Astrocyte (in vitro differentiated cells and primary cell): ENCODE results near the gene PKP3. TPM values are rescaled to one million over a fixed set of nuclear protein-coding genes. Genes with fewer than 3 reads are reported as not detected.

ENCODE experiments used
- DNase-seq: peaks from one replicate; pipeline ENCODE4 v3.0.0-alpha.2; 2010; ENCODE audit warnings: low read depth
- FAIRE-seq: peaks from 2 replicates; lab custom pipeline; 2011; peaks lifted over from hg19 to GRCh38; lab: Jason Lieb, UNC
- H2AFZ ChIP-seq: 2 replicates; pipeline ENCODE4 v1.6.0; 2012; ENCODE audit warnings: low read depth, low read length, inconsistent platforms
- H3K27ac ChIP-seq: 2 replicates; pipeline ENCODE4 v1.5.1; 2011; ENCODE audit warnings: low read depth, low read length, inconsistent platforms
- H3K27me3 ChIP-seq: 2 replicates; pipeline ENCODE4 v1.6.0; 2011; ENCODE audit warnings: low read length, inconsistent platforms; ENCODE audit not compliant: insufficient read depth
- H3K36me3 ChIP-seq: 2 replicates; pipeline ENCODE4 v1.5.1; 2011; ENCODE audit warnings: low read length, inconsistent platforms; ENCODE audit not compliant: insufficient read depth
- H3K4me1 ChIP-seq: 2 replicates; pipeline ENCODE4 v1.5.1; 2011; ENCODE audit warnings: low read length, inconsistent platforms; ENCODE audit not compliant: insufficient read depth
- H3K4me2 ChIP-seq: 2 replicates; pipeline ENCODE4 v1.6.0; 2012; ENCODE audit warnings: low read length, inconsistent platforms
- H3K4me3 ChIP-seq: 2 replicates; pipeline ENCODE4 v1.5.1; 2011; ENCODE audit warnings: low read depth, mild to moderate bottlenecking, low read length, inconsistent platforms; ENCODE audit not compliant: insufficient read depth
- H3K79me2 ChIP-seq: 2 replicates; pipeline ENCODE4 v1.6.0; 2012; ENCODE audit warnings: mild to moderate bottlenecking, low read length, inconsistent platforms; ENCODE audit not compliant: insufficient read depth
- H3K9ac ChIP-seq: 2 replicates; pipeline ENCODE4 v1.6.0; 2012; ENCODE audit warnings: mild to moderate bottlenecking, low read length, inconsistent platforms
- H3K9me3 ChIP-seq: 2 replicates; pipeline ENCODE4 v1.5.1; 2012; ENCODE audit warnings: low read depth, mild to moderate bottlenecking, low read length, inconsistent platforms; ENCODE audit not compliant: insufficient read depth
- H4K20me1 ChIP-seq: 2 replicates; pipeline ENCODE4 v1.6.0; 2012; ENCODE audit warnings: low read length, inconsistent platforms; ENCODE audit not compliant: insufficient read depth
- H3K27ac Mint-ChIP-seq: one replicate; pipeline ENCODE4 v1.8.0; 2021; ENCODE audit warnings: mild to moderate bottlenecking, mixed read lengths; ENCODE audit not compliant: unreplicated experiment
- H3K27me3 Mint-ChIP-seq: one replicate; pipeline ENCODE4 v1.8.0; 2021; ENCODE audit warnings: low read depth, mixed read lengths; ENCODE audit not compliant: unreplicated experiment
- H3K36me3 Mint-ChIP-seq: one replicate; pipeline ENCODE4 v1.8.0; 2021; ENCODE audit warnings: low read depth, mixed read lengths; ENCODE audit not compliant: unreplicated experiment
- H3K4me1 Mint-ChIP-seq: one replicate; pipeline ENCODE4 v1.8.0; 2021; ENCODE audit warnings: low read depth, mixed read lengths; ENCODE audit not compliant: unreplicated experiment
- H3K4me3 Mint-ChIP-seq: one replicate; pipeline ENCODE4 v1.8.0; 2021; ENCODE audit warnings: mild to moderate bottlenecking, moderate library complexity, mixed read lengths; ENCODE audit not compliant: unreplicated experiment
- H3K9me3 Mint-ChIP-seq: one replicate; pipeline ENCODE4 v1.8.0; 2021; ENCODE audit warnings: mild to moderate bottlenecking, mixed read lengths; ENCODE audit not compliant: unreplicated experiment
- EZH2 ChIP-seq: IDR thresholded peaks from 2 replicates; pipeline ENCODE4 v1.6.1; 2012; ENCODE audit warnings: mild to moderate bottlenecking, low read length, inconsistent platforms; ENCODE audit not compliant: insufficient read depth
- total RNA-seq: library from RNA; stranded (reverse); gene quantifications from 2 replicates; pipeline ENCODE4 v1.2.1, GENCODE V29; 2021
- TF ChIP-seq, protein P1 (sequence below): IDR thresholded peaks from 2 replicates; pipeline ENCODE4 v1.5.1; 2011; ENCODE audit warnings: low read depth, mild to moderate bottlenecking, inconsistent platforms, low read length, moderate library complexity; ENCODE audit not compliant: insufficient read depth

PKP3 gene
- total RNA-seq, 1 donor from 2014 or later, result 2.1 TPM

DNA sequence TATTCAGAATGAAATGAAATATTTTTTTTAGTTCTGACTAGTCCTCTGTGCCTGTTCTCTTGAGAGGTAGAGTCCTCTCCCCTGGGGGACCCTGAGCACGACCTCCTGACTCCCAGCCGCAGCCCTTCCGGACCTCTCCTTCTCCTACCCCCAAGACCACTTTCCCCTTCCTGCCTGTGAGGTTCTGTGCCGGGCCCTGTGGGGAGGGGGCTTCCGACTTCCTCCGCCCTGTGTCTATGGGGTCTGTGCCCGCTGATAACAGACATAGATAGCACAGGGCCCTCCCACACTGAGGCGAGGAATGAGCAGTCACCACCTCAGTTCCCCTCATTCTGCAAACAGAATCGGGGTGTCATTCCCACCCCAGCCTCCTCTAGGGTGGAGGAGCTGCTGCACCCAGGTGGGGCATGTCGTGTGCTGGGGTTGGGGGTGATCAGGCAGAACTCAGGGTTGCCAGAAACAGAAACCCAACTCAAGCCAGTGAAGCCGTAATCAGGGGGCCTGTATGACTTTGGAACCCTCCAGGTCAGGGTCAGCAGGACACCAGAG is 11.9 kb upstream of the PKP3 start:
- H3K4me2 ChIP-seq, result no peak overlapping the region
- H3K27me3 ChIP-seq, result no peaks in the 10 kb centered on the region
- DNase-seq, result no peak
- Mint-ChIP-seq H3K36me3 (peaks cover 23% of the 10 kb centered on the region), H3K9me3 (peaks cover 7% of the 10 kb centered on the region), H3K27ac (no peak overlapping the region), H3K4me1 (no peaks in the 10 kb centered on the region), H3K4me3 (no peak overlapping the region), H3K27me3 (peaks cover 8% of the 10 kb centered on the region)
- H3K79me2 ChIP-seq, result no peaks in the 10 kb centered on the region
- no peak overlapping the region for H3K4me3 ChIP-seq
- H3K27ac ChIP-seq, result no peak overlapping the region
- TF ChIP-seq EZH2, result no peak
- TF ChIP-seq, protein P1, sequence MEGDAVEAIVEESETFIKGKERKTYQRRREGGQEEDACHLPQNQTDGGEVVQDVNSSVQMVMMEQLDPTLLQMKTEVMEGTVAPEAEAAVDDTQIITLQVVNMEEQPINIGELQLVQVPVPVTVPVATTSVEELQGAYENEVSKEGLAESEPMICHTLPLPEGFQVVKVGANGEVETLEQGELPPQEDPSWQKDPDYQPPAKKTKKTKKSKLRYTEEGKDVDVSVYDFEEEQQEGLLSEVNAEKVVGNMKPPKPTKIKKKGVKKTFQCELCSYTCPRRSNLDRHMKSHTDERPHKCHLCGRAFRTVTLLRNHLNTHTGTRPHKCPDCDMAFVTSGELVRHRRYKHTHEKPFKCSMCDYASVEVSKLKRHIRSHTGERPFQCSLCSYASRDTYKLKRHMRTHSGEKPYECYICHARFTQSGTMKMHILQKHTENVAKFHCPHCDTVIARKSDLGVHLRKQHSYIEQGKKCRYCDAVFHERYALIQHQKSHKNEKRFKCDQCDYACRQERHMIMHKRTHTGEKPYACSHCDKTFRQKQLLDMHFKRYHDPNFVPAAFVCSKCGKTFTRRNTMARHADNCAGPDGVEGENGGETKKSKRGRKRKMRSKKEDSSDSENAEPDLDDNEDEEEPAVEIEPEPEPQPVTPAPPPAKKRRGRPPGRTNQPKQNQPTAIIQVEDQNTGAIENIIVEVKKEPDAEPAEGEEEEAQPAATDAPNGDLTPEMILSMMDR, result no peak
- no peak for FAIRE-seq
- H2AFZ ChIP-seq, result no peak overlapping the region
- H3K4me1 ChIP-seq, result no peaks in the 10 kb centered on the region
- H4K20me1 ChIP-seq, result no peaks in the 10 kb centered on the region
- no peaks in the 10 kb centered on the region for H3K36me3 ChIP-seq
- H3K9ac ChIP-seq, result no peak overlapping the region
- peaks cover 13% of the 10 kb centered on the region for H3K9me3 ChIP-seq

DNA sequence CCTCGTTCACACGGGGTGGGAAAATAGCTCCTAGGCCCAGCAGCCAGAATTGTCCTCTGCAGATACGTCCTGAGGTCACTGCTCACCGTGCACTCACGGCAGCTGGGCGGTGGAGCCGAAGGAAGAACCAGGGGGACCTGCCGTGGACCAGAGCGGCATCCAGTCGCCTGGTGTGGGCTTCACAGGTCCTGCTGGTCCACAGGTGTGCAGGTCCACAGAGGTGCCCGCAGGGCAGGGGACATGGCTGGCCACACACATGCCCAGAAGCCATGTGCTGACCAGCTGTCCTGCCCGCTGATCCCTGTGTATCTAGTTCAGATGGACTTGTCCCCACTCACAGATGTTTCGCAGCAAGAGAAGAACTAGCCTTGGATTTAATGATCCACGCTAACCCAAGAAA is 10.6 kb upstream of the PKP3 start:
- H3K79me2 ChIP-seq, result no peaks in the 10 kb centered on the region
- H3K36me3 ChIP-seq, result no peaks in the 10 kb centered on the region
- H4K20me1 ChIP-seq, result no peaks in the 10 kb centered on the region
- peaks cover 13% of the 10 kb centered on the region for H3K9me3 ChIP-seq
- H3K4me3 ChIP-seq, result no peak overlapping the region
- no peak for DNase-seq
- no peak for FAIRE-seq
- Mint-ChIP-seq H3K27me3 (peaks cover 19% of the 10 kb centered on the region), H3K9me3 (peaks cover 18% of the 10 kb centered on the region), H3K4me1 (no peaks in the 10 kb centered on the region), H3K27ac (no peak overlapping the region), H3K36me3 (peaks cover 20% of the 10 kb centered on the region), H3K4me3 (no peak overlapping the region)
- no peaks in the 10 kb centered on the region for H3K27me3 ChIP-seq
- no peak overlapping the region for H2AFZ ChIP-seq
- H3K27ac ChIP-seq, result no peak overlapping the region
- H3K4me2 ChIP-seq, result no peak overlapping the region
- no peaks in the 10 kb centered on the region for H3K4me1 ChIP-seq
- no peak for TF ChIP-seq EZH2
- TF ChIP-seq, protein P1, result no peak
- no peak overlapping the region for H3K9ac ChIP-seq

DNA sequence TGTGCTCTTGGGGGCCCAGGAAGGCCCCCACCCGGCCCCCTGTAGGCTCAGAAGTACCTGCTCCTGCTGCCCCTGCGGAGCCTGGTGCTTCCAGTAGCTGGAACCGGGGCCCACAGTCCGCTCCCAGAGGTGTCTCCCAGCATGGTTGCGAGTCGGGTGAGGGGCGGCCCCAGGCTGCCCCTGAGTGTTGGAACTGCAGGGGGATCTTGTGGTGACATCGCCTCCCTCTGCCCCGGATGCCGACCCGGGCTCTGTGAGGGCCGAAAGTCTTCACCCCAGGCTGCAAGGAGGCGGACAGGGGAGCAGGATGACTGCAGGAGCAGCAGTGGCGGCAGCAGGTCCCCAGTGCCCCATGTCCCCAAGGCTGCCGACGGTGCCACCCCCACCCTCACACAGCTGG is 9.5 kb upstream of the PKP3 start:
- Histone ChIP-seq H4K20me1 (no peaks in the 10 kb centered on the region), H3K36me3 (no peaks in the 10 kb centered on the region), H3K4me2 (no peak overlapping the region), H3K9ac (no peak overlapping the region), H2AFZ (no peak overlapping the region), H3K4me3 (no peak overlapping the region), H3K27me3 (no peaks in the 10 kb centered on the region), H3K9me3 (peaks cover 13% of the 10 kb centered on the region), H3K79me2 (no peaks in the 10 kb centered on the region), H3K27ac (no peak overlapping the region), H3K4me1 (no peaks in the 10 kb centered on the region)
- peaks cover 18% of the 10 kb centered on the region for H3K9me3 Mint-ChIP-seq
- H3K36me3 Mint-ChIP-seq, result peaks cover 19% of the 10 kb centered on the region
- no peaks in the 10 kb centered on the region for H3K4me1 Mint-ChIP-seq
- DNase-seq, result no peak
- H3K27ac Mint-ChIP-seq, result no peak overlapping the region
- no peak for FAIRE-seq
- no peak overlapping the region for H3K4me3 Mint-ChIP-seq
- no peak for TF ChIP-seq EZH2
- TF ChIP-seq, protein P1, result no peak
- peaks cover 20% of the 10 kb centered on the region for H3K27me3 Mint-ChIP-seq
